HG03135 (cell line): ENCODE results near the gene NINJ2.
"Not testable (repeated sequence)": the region's sequence is repeated elsewhere in the genome, so short reads cannot be mapped to it uniquely, and the experiment has no call there.

Source experiments
- ATAC-seq: cut with Tn5 transposase; IDR thresholded peaks from one replicate; pipeline ENCODE4 v1.9.1; 2021; ENCODE audit warnings: mild to moderate bottlenecking, moderate library complexity; ENCODE audit not compliant: unreplicated experiment

Gene NINJ2

GRCh38 chr12:663293-663871 is at the start of gene NINJ2:
TSS of gene NINJ2 (minus strand) at chr12:663445. CDS start at chr12:663360, 85 bp downstream.
- no peak for ATAC-seq

GRCh38 chr12:712172-712863 is 49.1 kb upstream of the NINJ2 start:
- no peak for ATAC-seq

- no peak for ATAC-seq
Measured at GRCh38 chr12:709455-710020, 46.3 kb upstream of the NINJ2 start.

- ATAC-seq: not testable (repeated sequence)
Measured at GRCh38 chr12:708084-708483, 44.8 kb upstream of the NINJ2 start.

GRCh38 chr12:704516-705242 is 41.4 kb upstream of the NINJ2 start:
- no peak for ATAC-seq

GRCh38 chr12:701896-702539 is 38.8 kb upstream of the NINJ2 start:
- ATAC-seq: no peak

- ATAC-seq: no peak
Measured at GRCh38 chr12:700016-700415, 36.8 kb upstream of the NINJ2 start.

GRCh38 chr12:698222-698621 is 35.0 kb upstream of the NINJ2 start:
- not testable (repeated sequence) for ATAC-seq

GRCh38 chr12:697481-697880 is 34.2 kb upstream of the NINJ2 start:
- ATAC-seq: no peak

- ATAC-seq: no peak
Measured at GRCh38 chr12:694734-695503, 31.7 kb upstream of the NINJ2 start.

GRCh38 chr12:693934-694533 is 30.8 kb upstream of the NINJ2 start:
- ATAC-seq: no peak

GRCh38 chr12:692274-692673 is 29.0 kb upstream of the NINJ2 start:
- ATAC-seq: no peak

- ATAC-seq: no peak
Measured at GRCh38 chr12:690466-690865, 27.2 kb upstream of the NINJ2 start.

- ATAC-seq: peak; percentile 74
Measured at GRCh38 chr12:685388-685787, 22.1 kb upstream of the NINJ2 start.

- no peak for ATAC-seq
Measured at GRCh38 chr12:684416-684815, 21.2 kb upstream of the NINJ2 start.

GRCh38 chr12:681568-682256 is 18.5 kb upstream of the NINJ2 start:
- no peak for ATAC-seq

GRCh38 chr12:678747-679712 is 15.8 kb upstream of the NINJ2 start:
- ATAC-seq: no peak

GRCh38 chr12:675562-675961 is 12.3 kb upstream of the NINJ2 start:
- ATAC-seq: no peak
